ENCODE results near the gene HMGCLL1. TPM values are rescaled to one million over a fixed set of nuclear protein-coding genes. Genes with fewer than 3 reads are reported as not detected.

Gene HMGCLL1
- total and polyA plus RNA-seq, 2 donors (not counting 3 experiments of a cell fraction or from before 2014, with no cell fraction given): not detected

DNA sequence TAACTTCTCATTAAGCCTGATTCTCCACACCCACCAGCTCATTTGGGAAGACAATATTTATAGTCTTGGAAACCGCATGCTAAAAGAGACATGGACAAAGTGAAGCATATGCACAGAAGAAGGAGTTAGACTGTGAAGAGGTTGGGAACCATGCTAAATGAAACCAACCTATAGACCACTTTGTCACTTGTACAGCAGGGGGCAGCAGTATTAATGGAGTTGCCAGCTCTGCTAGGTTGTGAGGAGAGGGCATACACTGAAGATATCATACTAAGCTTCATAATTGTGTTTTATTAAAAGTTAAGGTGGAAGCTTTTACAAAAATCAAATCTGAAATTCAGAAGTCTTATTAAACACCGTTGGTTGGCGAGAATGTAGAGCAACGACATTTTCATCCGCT, 38.3 kb upstream of the HMGCLL1 start:
- H3K4me3 ChIP-seq (replicated peaks in 1 of 3; ENCODE audit: insufficient read depth in 1 of 3, low read depth in 1 of 3, low read length in 3 of 3): no peak overlapping the region
- CTCF ChIA-PET: interaction anchor here (0.6 to 4.4 kb wide), 27 partner anchors 10 to 681 kb away, joined by 3 to 86 read pairs (median 4); no protein-coding TSS in a partner anchor

DNA sequence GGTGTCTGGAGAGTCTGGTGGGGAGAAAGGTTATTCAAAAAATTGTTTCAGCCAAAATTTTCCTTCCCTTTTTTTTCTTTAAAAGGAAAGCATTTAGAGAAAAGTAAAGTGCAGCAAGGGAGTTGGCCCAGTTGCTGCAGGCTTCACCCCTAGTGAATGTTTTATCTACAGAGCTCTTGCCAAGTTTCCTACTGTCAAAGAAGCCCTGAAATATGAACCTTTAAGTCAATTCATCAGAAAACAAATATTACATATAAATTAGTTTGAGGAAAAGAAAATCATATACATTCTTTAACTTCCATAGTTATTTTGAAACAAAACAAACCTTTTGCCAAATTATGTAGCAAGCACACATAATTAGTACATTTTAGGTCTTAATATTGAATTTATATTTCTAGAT, 25.0 kb upstream of the HMGCLL1 start:
- no peak for FAIRE-seq
- Histone ChIP-seq H3K36me3 (ENCODE audit: control insufficient read depth in 2 of 2, extremely low read depth in 1 of 2, insufficient read depth in 2 of 2, low read length in 2 of 2) (no peaks in the 10 kb centered on the region), H3K9ac (replicated peaks; ENCODE audit: extremely low read depth, insufficient read depth, low read length) (no peak overlapping the region), H3K4me2 (ENCODE audit: insufficient read depth, low read length) (no peak overlapping the region), H3K27ac (ENCODE audit: insufficient read depth, low read depth, low read length) (no peak overlapping the region), H3K9me3 (replicated peaks; ENCODE audit: control insufficient read depth, insufficient read depth, low read length) (no peaks in the 10 kb centered on the region), H3K79me2 (ENCODE audit: control insufficient read depth, insufficient read depth, low read length) (no peaks in the 10 kb centered on the region), H3K4me1 (ENCODE audit: control insufficient read depth, extremely low read depth, insufficient read depth, low read length) (no peaks in the 10 kb centered on the region), H3K9me1 (replicated peaks; ENCODE audit: control insufficient read depth, extremely low read depth, insufficient read depth, low read length) (no peaks in the 10 kb centered on the region), H3K4me3 (replicated peaks in 1 of 3; ENCODE audit: insufficient read depth in 1 of 3, low read depth in 1 of 3, low read length in 3 of 3) (no peak overlapping the region), H2AFZ (ENCODE audit: low read depth, low read length) (no peak overlapping the region), H4K20me1 (replicated peaks; ENCODE audit: control insufficient read depth, extremely low read depth, insufficient read depth, low read length) (no peaks in the 10 kb centered on the region), H3K27me3 (ENCODE audit: control insufficient read depth in 2 of 2, insufficient read depth in 2 of 2, low read length in 2 of 2) (no peaks in the 10 kb centered on the region)
- intact Hi-C loops (cut with micrococcal nuclease): no loop called here
- dilution Hi-C loops (cut with MboI; ENCODE audit: extremely low pct_ligation_motif_present, low sequenced_read_pairs): no loop called here
- no peak for DNase-seq (ENCODE audit: low read depth, low spot score)
- ChIA-PET CTCF (no interaction called here), POLR2A (no interaction called here)
- TF ChIP-seq, protein P1, sequence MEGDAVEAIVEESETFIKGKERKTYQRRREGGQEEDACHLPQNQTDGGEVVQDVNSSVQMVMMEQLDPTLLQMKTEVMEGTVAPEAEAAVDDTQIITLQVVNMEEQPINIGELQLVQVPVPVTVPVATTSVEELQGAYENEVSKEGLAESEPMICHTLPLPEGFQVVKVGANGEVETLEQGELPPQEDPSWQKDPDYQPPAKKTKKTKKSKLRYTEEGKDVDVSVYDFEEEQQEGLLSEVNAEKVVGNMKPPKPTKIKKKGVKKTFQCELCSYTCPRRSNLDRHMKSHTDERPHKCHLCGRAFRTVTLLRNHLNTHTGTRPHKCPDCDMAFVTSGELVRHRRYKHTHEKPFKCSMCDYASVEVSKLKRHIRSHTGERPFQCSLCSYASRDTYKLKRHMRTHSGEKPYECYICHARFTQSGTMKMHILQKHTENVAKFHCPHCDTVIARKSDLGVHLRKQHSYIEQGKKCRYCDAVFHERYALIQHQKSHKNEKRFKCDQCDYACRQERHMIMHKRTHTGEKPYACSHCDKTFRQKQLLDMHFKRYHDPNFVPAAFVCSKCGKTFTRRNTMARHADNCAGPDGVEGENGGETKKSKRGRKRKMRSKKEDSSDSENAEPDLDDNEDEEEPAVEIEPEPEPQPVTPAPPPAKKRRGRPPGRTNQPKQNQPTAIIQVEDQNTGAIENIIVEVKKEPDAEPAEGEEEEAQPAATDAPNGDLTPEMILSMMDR (IDR thresholded peaks at IDR 0.05; ENCODE audit: extremely low read depth in 1 of 2, insufficient read depth in 1 of 2, low read depth in 1 of 2, low read length in 2 of 2): no peak
- TF ChIP-seq GATA2 (IDR thresholded peaks at IDR 0.05; ENCODE audit: insufficient read depth, insufficient read length, low read depth, low read length) (no peak), FOS (IDR thresholded peaks at IDR 0.05; ENCODE audit: borderline replicate concordance, insufficient read depth, low read length) (no peak), EZH2 (IDR thresholded peaks at IDR 0.05; ENCODE audit: borderline replicate concordance, low read depth, low read length, severe bottlenecking) (no peak), POLR2AphosphoS5 (IDR thresholded peaks at IDR 0.05; ENCODE audit: insufficient read depth, low read depth, low read length) (no peak), POLR2A (IDR thresholded peaks at IDR 0.05; ENCODE audit: low read depth, low read length) (no peak)
- TF ChIP-seq, protein P2, sequence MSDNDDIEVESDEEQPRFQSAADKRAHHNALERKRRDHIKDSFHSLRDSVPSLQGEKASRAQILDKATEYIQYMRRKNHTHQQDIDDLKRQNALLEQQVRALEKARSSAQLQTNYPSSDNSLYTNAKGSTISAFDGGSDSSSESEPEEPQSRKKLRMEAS (IDR thresholded peaks at IDR 0.05; ENCODE audit: insufficient read depth, insufficient read length): no peak
- BruUV-seq (replicated peaks): no TSS peak

More for the DNA sequence above, 38.3 kb upstream of the HMGCLL1 start:
- no peaks in the 10 kb centered on the region for H3K36me3 ChIP-seq (ENCODE audit: control insufficient read depth in 2 of 2, extremely low read depth in 1 of 2, insufficient read depth in 2 of 2, low read length in 2 of 2)
- peak; percentile 60 for DNase-seq (ENCODE audit: low read depth, low spot score)
- H3K79me2 ChIP-seq (ENCODE audit: control insufficient read depth, insufficient read depth, low read length): no peaks in the 10 kb centered on the region
- no peaks in the 10 kb centered on the region for H3K9me3 ChIP-seq (replicated peaks; ENCODE audit: control insufficient read depth, insufficient read depth, low read length)
- dilution Hi-C loops (cut with MboI; ENCODE audit: extremely low pct_ligation_motif_present, low sequenced_read_pairs): no loop called here
- intact Hi-C loops (cut with micrococcal nuclease): loop anchor here (1.0 to 5.0 kb wide), 4 partner anchors 170 to 675 kb away; no protein-coding TSS in a partner anchor
- peak; percentile 76 for FAIRE-seq
- no peaks in the 10 kb centered on the region for H3K27me3 ChIP-seq (ENCODE audit: control insufficient read depth in 2 of 2, insufficient read depth in 2 of 2, low read length in 2 of 2)
- no peaks in the 10 kb centered on the region for H3K9me1 ChIP-seq (replicated peaks; ENCODE audit: control insufficient read depth, extremely low read depth, insufficient read depth, low read length)
- no peaks in the 10 kb centered on the region for H3K4me1 ChIP-seq (ENCODE audit: control insufficient read depth, extremely low read depth, insufficient read depth, low read length)
- H3K4me2 ChIP-seq (ENCODE audit: insufficient read depth, low read length): no peak overlapping the region
- POLR2A ChIA-PET: interaction anchor here (0.7 kb wide), 1 partner anchor 208 kb away, joined by 3 read pairs; no protein-coding TSS in a partner anchor
- no peak overlapping the region for H3K27ac ChIP-seq (ENCODE audit: insufficient read depth, low read depth, low read length)
- no peak overlapping the region for H2AFZ ChIP-seq (ENCODE audit: low read depth, low read length)
- no peak overlapping the region for H3K9ac ChIP-seq (replicated peaks; ENCODE audit: extremely low read depth, insufficient read depth, low read length)
- no TSS peak for BruUV-seq (replicated peaks)
- TF ChIP-seq, protein P2 (IDR thresholded peaks at IDR 0.05; ENCODE audit: insufficient read depth, insufficient read length): no peak
- no peak for TF ChIP-seq POLR2AphosphoS5 (IDR thresholded peaks at IDR 0.05; ENCODE audit: insufficient read depth, low read depth, low read length)
- TF ChIP-seq, protein P1 (IDR thresholded peaks at IDR 0.05; ENCODE audit: extremely low read depth in 1 of 2, insufficient read depth in 1 of 2, low read depth in 1 of 2, low read length in 2 of 2): peak; percentile 54 to 59
- no peaks in the 10 kb centered on the region for H4K20me1 ChIP-seq (replicated peaks; ENCODE audit: control insufficient read depth, extremely low read depth, insufficient read depth, low read length)
